Hematopoietic multipotent progenitor cell (in vitro differentiated cells): ENCODE measurements around the gene VWA3B. TPM values are rescaled to one million over a fixed set of nuclear protein-coding genes. Genes with fewer than 3 reads are reported as not detected.
"Not testable (repeated sequence)": the region's sequence is repeated elsewhere in the genome, so short reads cannot be mapped to it uniquely, and the experiment has no call there.

ENCODE experiments used
- DNase-seq, 3 donors: peaks; one replicate each; pipeline ENCODE4 v3.0.0-alpha.2; 2011 to 2015; ENCODE audit warnings: low read depth in 2 of 3, low spot score in 2 of 3
- total RNA-seq: library from RNA; depleted of rRNA; stranded (reverse); fragments of >200 nt; gene quantifications from one replicate; pipeline ENCODE4 v1.2.3, GENCODE V29; 2012

VWA3B gene
- total RNA-seq, 1 donor: under 0.01 TPM

DNA sequence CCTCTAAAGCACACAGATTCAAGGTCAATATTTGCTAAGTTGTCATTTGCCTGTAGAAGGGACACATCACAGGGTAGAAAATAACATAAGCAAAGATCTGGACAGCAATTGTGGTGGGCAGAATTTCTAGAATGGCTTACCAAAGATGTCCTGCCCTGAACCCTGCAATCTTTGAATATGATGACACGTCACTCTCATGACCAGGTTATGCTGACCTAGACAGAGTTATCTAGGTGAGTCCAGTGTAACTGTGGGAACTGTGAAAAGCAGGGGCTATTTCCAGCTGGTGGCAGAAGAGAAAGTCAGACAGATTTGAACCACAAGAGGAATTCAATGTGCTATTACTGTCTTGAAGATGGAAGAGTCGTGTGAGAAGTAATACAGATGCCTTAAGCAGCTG is 147.0 kb downstream of the VWA3B start:
- no peak for DNase-seq

DNA sequence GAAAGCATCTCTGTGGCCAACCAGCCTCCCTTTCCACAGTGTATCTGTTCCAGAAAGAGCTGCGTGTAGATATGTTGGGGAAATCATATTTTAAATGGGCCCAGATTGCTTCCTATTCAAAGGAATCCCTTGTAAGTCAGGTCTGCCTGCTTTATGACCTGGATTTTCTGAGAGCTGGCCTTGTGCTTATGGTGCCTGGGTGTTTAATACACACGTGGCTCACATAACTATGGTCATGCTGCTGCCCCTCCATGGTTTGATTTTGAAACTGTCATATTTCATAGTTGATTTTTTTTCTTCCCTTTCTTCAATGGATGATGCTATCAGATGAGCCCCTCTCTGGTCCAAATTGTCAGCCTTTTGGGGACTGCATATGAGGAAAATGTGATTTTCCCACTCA is 147.8 kb downstream of the VWA3B start:
- no peak for DNase-seq

DNA sequence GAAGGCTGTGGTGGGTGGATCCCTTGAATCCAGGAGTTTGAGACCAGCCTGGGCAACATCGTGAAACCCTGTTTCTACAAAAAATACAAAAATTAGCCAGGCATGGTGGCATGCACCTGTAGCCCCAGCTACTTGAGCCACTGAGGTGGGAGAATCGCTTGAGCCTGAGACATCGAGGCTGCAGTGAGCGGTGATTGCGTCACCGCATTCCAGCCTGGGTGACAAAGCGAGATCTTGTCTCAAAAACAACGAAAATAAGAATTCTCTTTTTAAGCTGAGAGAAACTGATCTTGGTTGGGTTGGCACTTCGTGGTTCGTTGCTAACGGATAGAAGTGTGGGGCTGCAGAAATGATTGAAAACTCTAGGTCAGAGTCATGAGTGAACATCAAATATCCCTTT is 150.0 kb downstream of the VWA3B start:
- DNase-seq: no peak

DNA sequence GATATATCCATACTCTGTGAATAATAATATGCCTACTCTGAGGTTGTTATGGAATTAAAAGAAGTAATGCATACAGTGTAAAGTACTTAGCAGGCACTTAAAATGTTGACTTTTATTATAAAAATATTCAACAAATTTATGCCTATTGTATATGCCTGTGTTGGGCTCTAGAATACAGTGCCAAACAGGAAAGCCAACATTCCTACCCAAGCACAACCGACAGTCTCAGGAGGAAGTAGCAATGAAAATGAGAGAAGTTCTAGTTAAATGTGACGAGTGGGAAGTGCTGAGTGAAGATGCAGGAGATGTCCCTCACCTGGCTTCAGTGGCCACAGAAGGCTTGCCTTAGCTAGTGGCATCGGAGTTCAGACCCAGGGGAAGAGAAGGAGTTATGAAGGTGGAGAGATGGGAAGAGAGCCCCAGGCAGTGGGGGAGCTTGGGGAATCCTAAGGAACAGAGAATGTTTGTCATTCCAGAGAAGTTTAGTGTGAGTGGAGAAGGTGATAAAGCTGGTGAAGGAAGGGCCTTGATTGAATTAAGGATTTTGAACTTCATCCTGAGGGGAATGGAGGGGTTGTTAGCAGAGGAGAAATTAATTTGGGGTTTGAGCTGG is 153.9 kb downstream of the VWA3B start:
- no peak for DNase-seq

DNA sequence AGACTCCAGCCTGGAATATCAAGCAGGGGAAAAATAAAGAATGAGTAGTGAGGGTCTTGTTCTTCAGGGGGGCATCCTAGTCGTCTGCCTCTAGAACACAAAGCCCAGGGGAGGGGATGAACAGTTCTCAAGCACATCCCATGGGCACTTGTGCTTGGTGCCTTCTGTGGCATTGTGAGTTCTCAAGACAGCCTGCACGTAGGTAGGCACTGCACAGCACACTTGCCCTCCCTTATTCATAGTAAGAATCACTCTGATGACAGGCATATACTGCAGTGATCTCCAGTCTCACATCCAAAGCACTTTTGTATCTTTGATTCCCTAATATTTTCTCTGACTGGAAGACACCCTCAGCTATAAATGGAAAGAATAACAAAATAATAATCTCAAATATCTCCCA is 154.6 kb downstream of the VWA3B start:
- no peak for DNase-seq

DNA sequence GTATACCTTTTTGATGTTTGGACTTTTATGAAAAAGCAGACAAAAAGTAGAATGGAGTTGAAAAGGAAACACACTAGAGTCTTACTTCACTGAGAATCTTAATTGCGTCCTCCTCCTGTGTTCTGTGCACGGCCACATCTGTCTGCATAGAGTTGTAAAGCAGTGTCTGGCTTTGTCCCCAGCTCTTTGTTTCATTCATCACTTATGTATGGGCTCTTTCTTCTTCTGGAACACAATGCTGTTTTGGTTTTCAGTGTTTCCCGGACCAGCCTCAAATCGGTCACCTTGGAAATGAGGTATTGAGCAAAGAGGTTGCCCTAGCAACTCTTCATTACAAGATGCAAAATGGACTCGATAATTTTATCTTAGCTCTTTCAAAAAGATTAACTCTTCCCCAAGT is 155.0 kb downstream of the VWA3B start:
- DNase-seq: no peak

DNA sequence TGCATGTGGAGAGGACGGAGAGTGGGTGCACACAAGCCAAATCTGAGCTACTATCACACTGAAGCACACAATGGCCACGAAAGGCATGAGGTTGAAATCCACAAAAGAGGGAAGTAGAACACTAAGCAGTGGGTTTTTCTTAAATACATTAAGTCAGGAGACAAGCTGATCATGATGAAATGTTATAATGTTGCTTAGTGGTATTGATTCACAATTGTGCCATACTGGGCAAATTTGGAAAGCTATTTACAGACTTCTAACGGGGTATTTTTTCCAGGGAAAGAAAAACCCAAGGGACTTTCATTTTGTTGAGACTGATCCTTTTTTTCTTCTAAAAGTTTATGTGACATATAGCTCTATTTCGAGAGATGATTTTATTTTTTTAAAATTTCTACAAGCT is 158.5 kb downstream of the VWA3B start:
- DNase-seq: no peak

DNA sequence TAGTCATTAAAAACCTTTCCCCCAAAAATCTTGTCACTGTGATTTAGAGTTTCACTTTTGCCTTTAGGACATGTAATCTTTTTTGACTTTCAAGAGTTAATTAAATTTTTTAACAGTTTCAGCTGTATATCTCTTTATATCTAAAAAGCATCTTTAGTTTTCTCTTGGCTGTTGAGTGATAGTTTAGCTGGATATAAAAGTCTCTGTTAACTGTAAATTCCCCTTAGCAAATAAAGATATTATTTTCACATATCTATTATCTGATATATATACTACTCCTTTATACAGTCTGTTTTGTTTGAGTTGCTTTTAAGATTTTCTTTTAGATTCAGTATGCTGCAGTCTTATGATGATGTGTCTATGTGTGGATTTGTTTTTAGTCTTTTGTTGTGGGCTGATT is 160.4 kb downstream of the VWA3B start:
- no peak for DNase-seq

DNA sequence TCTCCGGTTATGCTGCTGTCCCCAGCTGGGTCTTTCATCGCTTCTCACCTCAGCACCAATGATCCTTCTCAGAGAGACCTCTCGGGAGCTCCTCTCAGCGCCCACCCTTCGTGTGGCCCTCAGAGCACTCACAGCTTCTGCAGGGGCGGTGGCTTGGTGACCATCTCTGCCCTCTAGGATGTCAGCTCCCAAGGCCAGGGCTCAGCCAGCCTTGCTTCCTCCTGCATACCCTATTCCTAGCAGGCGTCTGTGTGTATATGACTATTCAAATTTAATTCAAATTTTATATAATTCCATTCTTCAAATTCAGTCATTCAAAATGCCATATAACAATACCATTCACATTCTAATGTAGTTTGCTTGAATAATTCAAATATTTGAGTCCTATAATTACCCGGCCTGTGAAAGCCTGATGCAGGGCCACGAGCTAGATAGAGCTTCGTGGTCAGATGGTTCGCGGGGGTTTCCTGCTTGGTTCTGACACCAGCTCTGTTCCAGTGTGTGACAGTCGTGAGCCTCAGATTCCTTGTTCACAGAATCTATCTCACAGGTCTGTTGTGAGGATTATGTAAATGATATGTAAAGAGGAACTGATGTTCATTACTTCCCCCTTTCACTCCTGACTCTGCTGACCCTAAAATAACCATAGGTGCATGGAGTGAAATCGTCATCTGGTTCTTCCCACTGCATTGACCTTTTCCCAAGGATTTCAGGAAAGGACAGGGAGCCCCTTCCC is 165.2 kb downstream of the VWA3B start:
- DNase-seq: peak in 2 of 3 donors; percentile 12

DNA sequence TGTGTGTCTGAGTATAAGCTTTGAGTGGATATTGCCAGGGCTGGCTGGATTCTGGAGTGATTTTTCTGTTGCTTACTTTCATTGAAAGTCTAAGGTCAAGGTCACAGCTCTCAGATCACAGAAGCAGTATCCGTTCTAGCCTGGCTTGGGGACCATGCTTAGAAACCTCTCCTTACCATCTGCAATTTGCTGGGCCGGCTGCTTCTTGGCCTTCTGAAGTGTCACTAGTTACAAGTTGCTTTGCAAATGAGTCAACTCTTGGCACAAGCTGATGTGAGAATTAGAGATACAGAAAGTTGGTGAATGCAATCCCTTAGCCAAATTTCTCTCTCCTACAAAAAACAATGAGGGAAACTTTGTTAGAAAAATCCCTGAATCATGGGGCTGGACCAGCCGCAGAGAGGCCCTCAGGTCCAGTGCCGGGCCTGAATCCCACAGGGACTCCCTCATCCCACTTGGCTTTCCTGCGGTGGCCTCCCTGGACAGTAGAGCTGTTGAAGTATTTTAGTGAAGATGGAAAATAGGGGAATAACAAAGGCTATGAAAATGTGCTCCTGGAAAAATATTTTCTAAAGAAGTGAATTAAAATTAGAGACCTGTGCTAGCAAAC is 166.6 kb downstream of the VWA3B start:
- DNase-seq: no peak

DNA sequence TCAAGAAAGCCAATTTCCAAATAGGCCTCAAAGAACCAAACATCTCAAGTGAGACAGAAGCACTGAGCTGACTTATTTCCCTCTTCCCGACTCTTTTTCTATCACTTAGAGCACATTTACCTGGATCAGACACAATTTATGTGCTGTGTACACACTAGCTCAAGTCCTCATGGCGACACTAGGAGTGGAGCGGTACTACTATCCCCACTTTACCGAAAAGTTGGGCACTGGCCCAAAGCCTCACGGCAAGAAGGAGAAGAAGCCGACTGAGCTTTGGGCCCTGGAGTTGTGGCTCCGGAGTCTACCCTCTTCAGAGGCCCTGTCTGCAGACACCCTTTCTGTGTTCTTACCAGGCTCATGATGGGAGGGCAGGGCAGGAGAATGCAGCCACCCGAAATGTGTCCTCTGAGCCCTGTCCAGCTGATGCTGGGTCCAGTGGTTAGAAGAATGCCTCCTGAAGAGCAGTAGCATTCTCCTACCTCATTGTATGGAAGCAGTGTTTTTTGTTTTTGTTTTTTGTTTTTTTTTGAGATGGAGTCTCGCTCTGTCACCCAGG is 167.6 kb downstream of the VWA3B start:
- DNase-seq: no peak

DNA sequence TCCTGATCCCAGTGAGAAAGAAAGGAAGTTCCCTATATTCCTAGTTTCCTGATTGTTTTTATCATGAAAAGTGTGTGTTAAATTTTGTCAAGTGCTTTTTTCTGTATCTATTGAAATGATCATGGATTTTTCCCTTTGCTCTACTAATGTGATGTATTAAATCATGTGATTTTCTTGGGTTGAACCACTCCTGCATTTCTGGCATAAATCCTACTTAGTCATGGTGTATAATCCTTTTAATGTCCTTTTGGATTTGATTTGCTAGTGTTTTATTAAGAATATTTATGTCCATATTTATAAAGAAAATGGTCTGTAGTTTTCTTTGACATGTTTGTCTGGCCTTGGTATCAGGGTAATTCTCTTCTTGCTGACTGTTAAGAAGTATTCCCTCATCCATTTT is 171.9 kb downstream of the VWA3B start:
- no peak for DNase-seq

DNA sequence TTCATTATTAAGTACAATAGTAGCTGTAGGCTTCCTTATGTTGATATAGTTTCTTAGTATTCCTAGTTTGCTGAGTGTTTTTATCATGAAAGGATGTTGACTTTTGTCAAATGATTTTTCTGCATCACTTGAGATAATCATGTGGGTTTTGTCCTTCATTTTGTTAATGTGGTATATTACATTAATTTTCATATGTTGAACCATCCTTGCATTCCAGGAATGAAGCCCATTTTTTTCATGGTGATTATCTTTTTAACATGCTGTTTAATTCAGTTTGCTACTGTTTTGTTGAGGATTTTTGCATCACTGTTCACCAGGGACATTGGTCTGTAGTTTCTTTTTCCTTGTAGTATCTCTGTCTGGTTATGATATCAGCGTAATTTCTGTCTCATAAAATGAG is 176.4 kb downstream of the VWA3B start:
- peak in 1 of 3 donors; percentile 2 for DNase-seq

DNA sequence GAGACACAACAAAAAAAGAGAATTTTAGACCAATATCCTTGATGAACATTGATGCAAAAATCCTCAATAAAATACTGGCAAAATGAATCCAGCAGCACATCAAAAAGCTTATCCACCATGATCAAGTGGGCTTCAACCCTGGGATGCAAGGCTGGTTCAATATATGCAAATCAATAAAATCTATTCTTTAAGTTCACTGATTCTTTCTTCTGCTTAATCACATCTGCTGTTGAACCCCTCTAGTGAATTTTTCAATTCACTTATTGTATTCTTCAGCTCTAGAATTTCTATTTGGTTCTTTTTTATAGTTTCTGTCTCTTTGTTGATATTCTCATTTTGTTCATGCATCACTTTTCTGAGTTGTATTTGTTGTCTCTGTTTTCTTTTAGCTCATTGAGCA is 181.3 kb downstream of the VWA3B start:
- DNase-seq: not testable (repeated sequence)

DNA sequence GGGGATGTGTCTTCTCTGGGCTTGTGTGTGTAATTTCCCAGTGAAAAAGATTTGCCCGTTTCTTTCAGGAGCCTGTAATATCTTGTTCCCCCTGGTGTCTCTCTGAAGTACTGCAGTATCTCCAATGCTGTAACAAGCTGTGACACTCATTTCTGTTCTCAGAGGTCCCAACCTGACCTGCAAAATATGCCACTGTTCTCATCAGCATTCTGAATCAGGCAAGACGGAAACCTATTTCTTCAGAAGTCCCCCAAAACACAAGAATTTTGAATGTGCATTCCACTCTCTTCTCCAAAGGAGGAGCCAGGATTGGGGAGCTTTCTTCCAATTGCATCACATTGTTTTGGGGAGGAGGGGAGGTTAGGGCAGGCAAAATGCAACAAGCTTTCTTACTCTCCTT is 182.3 kb downstream of the VWA3B start:
- peak in 2 of 3 donors; percentile 26 to 66 for DNase-seq

DNA sequence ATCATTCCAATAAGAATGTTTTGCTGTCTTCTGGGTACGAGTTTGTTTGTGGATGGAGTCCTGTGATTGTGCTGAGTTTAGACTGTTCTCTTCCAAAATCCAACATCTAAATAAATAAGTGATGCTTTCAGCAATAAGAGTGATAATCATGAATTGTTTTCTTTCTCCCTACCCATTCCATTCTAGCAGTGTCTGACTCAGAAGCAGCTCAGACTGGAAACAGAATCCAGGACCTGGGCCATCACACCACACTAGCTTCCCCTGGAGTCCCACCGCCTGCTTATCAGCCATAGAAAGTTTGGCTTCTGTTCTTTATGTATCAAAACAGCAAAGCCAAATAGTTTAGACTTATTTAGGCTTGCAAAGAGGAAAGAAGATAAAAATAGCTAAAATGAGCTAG is 182.9 kb downstream of the VWA3B start:
- DNase-seq: no peak

DNA sequence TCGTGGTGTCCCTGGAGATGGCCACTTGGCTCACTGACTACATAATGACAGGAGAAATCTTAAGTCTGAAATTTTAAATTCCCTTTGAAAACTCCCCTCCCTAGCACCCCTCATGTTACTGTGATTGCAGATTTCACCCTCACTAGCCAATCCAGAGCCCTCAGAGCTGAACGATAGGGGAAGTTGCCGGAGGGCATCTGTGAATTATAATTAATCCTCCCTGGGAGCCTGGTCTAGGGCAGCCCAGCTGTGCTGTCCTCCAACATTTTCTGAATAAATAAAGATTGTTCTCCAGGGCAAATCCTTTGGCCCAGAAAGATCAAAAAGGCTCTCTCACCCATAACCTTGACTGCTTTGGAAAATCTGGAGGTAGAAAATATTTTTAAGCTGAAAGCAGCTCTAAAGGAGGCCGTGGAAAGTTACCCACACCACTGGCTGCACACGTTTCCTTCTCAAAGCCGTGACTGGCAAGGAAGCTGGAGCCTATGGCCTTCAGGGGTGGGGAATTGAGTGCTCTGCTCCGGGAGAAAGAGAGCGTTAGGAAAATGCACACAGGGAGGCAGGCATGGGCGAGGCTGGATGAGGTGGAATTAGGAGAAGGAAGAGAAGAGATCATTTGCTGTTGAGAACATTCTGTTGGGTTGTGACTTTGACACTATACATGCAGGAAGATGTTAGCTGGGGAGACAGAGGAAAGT is 190.3 kb downstream of the VWA3B start:
- no peak for DNase-seq

DNA sequence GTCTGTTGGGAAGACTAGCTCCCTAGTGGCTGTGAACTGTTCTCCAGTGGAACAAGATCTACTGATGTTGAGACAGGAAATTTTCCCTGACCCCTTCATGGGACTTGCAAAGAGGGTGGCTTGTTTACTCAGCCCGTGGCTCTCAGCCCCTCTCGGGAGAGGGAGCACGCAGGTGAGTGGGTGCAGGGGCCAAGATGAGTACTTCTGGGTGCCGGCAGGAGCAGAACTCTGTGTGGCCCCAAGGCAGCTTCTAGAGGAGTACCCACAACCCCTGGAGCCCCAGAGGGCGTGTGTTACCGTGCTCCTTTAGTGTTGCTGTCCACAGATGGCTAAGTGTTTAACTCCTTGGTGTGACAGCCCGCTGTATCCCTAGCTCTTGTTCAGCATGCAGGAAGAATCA is 191.1 kb downstream of the VWA3B start:
- DNase-seq: no peak

DNA sequence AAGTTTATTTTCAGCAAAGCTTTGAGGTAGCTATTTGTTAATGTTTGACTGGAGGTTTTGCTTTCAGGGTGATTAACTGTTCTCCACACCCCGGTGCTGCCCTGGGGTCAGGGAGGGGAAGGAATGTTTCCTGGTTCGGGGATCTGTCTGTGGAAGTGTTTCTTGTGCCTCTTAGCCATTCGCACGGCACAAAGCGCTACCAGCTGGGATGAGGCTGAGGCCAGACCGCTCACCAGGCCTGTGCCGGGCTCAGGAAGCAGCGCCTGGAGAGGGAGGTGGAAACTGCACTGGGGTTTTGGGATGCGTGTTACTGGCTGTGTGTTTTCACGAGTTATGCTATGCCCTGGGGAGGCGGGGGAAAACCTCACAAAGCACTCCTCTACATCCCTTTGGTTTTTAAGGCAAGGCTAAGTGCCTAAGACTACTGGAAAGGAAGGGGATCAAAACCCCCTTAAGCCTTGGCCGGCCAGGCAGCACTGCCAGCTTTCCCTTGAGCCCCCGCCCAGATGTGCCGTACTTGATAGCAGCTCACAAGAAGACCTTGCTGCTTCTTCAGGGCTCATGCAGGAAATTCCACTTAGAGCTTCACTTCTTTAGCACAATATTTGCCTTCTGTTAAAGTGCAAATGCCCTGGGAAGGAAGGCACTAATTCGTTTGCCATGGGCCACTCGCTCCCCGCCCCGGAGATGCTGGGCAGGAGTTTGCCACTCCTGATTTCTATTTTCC is 193.6 kb downstream of the VWA3B start:
- no peak for DNase-seq

DNA sequence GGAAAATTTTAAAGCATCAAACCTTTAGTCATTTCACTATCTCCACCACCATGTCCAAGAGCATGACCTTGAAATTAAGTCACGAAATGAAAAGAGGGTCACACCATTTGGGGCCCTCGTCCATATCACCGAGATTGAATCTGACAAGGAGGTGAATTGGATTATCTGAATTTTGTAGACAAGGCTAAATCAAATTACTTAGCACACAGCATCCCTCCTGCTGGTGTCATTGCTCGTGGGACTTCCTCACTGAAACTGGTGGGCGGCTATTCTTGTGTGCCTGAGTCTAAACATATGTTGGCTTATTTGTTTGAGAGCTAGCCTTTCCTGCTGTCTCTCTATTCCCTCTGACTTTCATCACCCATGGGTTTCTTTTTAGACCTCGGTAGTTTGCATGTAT is 194.6 kb downstream of the VWA3B start:
- no peak for DNase-seq

DNA sequence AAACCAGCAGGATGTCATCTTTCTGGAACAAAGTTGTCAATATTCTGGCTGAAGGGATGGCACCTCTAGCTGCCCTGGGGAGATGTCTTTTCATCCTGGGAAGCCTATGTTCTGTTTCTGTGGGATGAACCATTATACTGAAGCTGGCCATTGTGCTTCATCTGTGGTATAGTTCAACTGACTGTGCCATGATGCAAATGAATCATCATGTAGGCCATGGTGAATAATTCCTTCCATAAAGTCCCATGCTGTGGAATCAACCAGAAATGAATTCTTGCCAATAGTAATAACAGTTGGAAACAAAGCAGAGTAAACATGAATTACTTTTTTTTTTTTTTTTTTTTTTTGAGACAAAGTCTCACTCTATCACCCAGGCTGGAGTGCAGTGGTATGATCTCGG is 195.1 kb downstream of the VWA3B start:
- no peak for DNase-seq
